ENCODE data around the gene LCOR.

LCOR gene

GRCh38 chr10:96791902-96792301, 40.2 kb upstream of the LCOR start:
- Histone ChIP-seq H3K79me2 (ENCODE audit: low read length) (no peaks in the 10 kb centered on the region), H3K9ac (ENCODE audit: low read length) (no peak overlapping the region), H3K27ac (ENCODE audit: low read length) (no peak overlapping the region), H3F3A (ENCODE audit: insufficient read depth, low read length) (no peaks in the 10 kb centered on the region), H3K27me3 (replicated peaks; ENCODE audit: insufficient read depth, low read length) (no peaks in the 10 kb centered on the region), H3K4me3 (ENCODE audit: low read length) (no peak overlapping the region), H3K36me3 (replicated peaks; ENCODE audit: insufficient read depth, low read length) (no peaks in the 10 kb centered on the region), H3K9me3 (replicated peaks; ENCODE audit: insufficient read depth, low read length) (no peaks in the 10 kb centered on the region), H3K9me2 (replicated peaks; ENCODE audit: insufficient read depth, low read length) (no peaks in the 10 kb centered on the region), H3K4me1 (ENCODE audit: low read length) (no peaks in the 10 kb centered on the region), H2AFZ (ENCODE audit: low read length) (no peak overlapping the region), H3K4me2 (ENCODE audit: low read depth, low read length) (no peak overlapping the region), H4K20me1 (ENCODE audit: insufficient read depth, low read length) (no peaks in the 10 kb centered on the region)
- TF ChIP-seq EZH2 (optimal IDR thresholded peaks at IDR 0.05; ENCODE audit: low read depth, low read length) (no peak), CTCF (IDR thresholded peaks at IDR 0.05; ENCODE audit: low read length) (no peak), EZH2phosphoT487 (IDR thresholded peaks at IDR 0.05; ENCODE audit: low read length) (no peak)
- no peak for DNase-seq

GRCh38 chr10:96794836-96795733, 37.0 kb upstream of the LCOR start:
- no peak overlapping the region for H3K4me2 ChIP-seq (ENCODE audit: low read depth, low read length)

GRCh38 chr10:96797485-96797884, 34.6 kb upstream of the LCOR start:
- Histone ChIP-seq H3K27me3 (replicated peaks; ENCODE audit: insufficient read depth, low read length) (no peaks in the 10 kb centered on the region), H3K4me2 (ENCODE audit: low read depth, low read length) (no peak overlapping the region), H3K79me2 (ENCODE audit: low read length) (no peaks in the 10 kb centered on the region), H3K9ac (ENCODE audit: low read length) (no peak overlapping the region), H3K4me3 (ENCODE audit: low read length) (no peak overlapping the region), H3K27ac (ENCODE audit: low read length) (no peak overlapping the region), H2AFZ (ENCODE audit: low read length) (no peak overlapping the region), H3K9me2 (replicated peaks; ENCODE audit: insufficient read depth, low read length) (no peaks in the 10 kb centered on the region), H3F3A (ENCODE audit: insufficient read depth, low read length) (no peaks in the 10 kb centered on the region), H3K9me3 (replicated peaks; ENCODE audit: insufficient read depth, low read length) (no peaks in the 10 kb centered on the region), H3K36me3 (replicated peaks; ENCODE audit: insufficient read depth, low read length) (no peaks in the 10 kb centered on the region), H4K20me1 (ENCODE audit: insufficient read depth, low read length) (no peaks in the 10 kb centered on the region), H3K4me1 (ENCODE audit: low read length) (no peaks in the 10 kb centered on the region)
- DNase-seq = no peak
- no peak for TF ChIP-seq CTCF (IDR thresholded peaks at IDR 0.05; ENCODE audit: low read length)
- no peak for TF ChIP-seq EZH2phosphoT487 (IDR thresholded peaks at IDR 0.05; ENCODE audit: low read length)
- TF ChIP-seq EZH2 (optimal IDR thresholded peaks at IDR 0.05; ENCODE audit: low read depth, low read length) = no peak

More at GRCh38 chr10:96794836-96795733, 37.0 kb upstream of the LCOR start:
- Histone ChIP-seq H3K4me1 (ENCODE audit: low read length) (no peaks in the 10 kb centered on the region), H3K9ac (ENCODE audit: low read length) (no peak overlapping the region), H2AFZ (ENCODE audit: low read length) (no peak overlapping the region), H4K20me1 (ENCODE audit: insufficient read depth, low read length) (no peaks in the 10 kb centered on the region), H3K9me2 (replicated peaks; ENCODE audit: insufficient read depth, low read length) (no peaks in the 10 kb centered on the region), H3F3A (ENCODE audit: insufficient read depth, low read length) (no peaks in the 10 kb centered on the region), H3K79me2 (ENCODE audit: low read length) (no peaks in the 10 kb centered on the region), H3K9me3 (replicated peaks; ENCODE audit: insufficient read depth, low read length) (no peaks in the 10 kb centered on the region), H3K27me3 (replicated peaks; ENCODE audit: insufficient read depth, low read length) (no peaks in the 10 kb centered on the region), H3K4me3 (ENCODE audit: low read length) (no peak overlapping the region), H3K36me3 (replicated peaks; ENCODE audit: insufficient read depth, low read length) (no peaks in the 10 kb centered on the region), H3K27ac (ENCODE audit: low read length) (no peak overlapping the region)
- no peak for DNase-seq
- TF ChIP-seq EZH2 (optimal IDR thresholded peaks at IDR 0.05; ENCODE audit: low read depth, low read length) (no peak), CTCF (IDR thresholded peaks at IDR 0.05; ENCODE audit: low read length) (no peak), EZH2phosphoT487 (IDR thresholded peaks at IDR 0.05; ENCODE audit: low read length) (no peak)
